H1 (cell line): Measurements from ENCODE around the gene TMPRSS9. TPM values are rescaled to one million over a fixed set of nuclear protein-coding genes. Genes with fewer than 3 reads are reported as not detected.

ENCODE experiments used
- CTCF ChIA-PET: fragments of 300-600 bp; sonication (Branson Sonifier 250); formaldehyde crosslinking; loops from one replicate; lab custom pipeline; 2021; ENCODE audit not compliant: partially characterized antibody; lab: Charles Lee
- POLR2A ChIA-PET: fragments of 300-600 bp; sonication (Branson Sonifier 250); formaldehyde crosslinking; loops from one replicate; lab custom pipeline; 2021; ENCODE audit warnings: inconsistent platforms; ENCODE audit not compliant: partially characterized antibody; lab: Charles Lee
- DNase-seq, 2 experiments: peaks; one replicate each; pipeline versions ENCODE4 v3.0.0 to v3.0.0-alpha.2; 2010 to 2022; ENCODE audit warnings: low spot score in 2 of 2, low read depth in 1 of 2, mixed read lengths in 1 of 2
- FAIRE-seq: peaks from 2 replicates; lab custom pipeline; 2011; peaks lifted over from hg19 to GRCh38; lab: Jason Lieb, UNC
- H2AFZ ChIP-seq: 2 replicates; pipeline ENCODE4 v1.8.1; 2012; ENCODE audit warnings: low read length, inconsistent platforms
- H2AK5ac ChIP-seq: 2 replicates; pipeline ENCODE4 v1.6.1; 2013; ENCODE audit warnings: low read depth, low read length
- H2BK120ac ChIP-seq: replicated peaks from 2 replicates; pipeline ENCODE3; 2013; ENCODE audit warnings: low read depth, low read length, inconsistent platforms
- H2BK12ac ChIP-seq: 2 replicates; pipeline ENCODE4 v1.6.1; 2013; ENCODE audit warnings: low read depth, low read length
- H2BK15ac ChIP-seq: 2 replicates; pipeline ENCODE4 v1.6.1; 2013; ENCODE audit warnings: low read length
- H2BK20ac ChIP-seq: 2 replicates; pipeline ENCODE4 v1.6.1; 2013; ENCODE audit warnings: low read length
- H2BK5ac ChIP-seq: 2 replicates; pipeline ENCODE4 v1.6.1; 2013; ENCODE audit warnings: low read depth, low read length
- H3K14ac ChIP-seq: 2 replicates; pipeline ENCODE4 v1.6.1; 2013; ENCODE audit warnings: inconsistent platforms; ENCODE audit not compliant: insufficient read length
- H3K18ac ChIP-seq: 2 replicates; pipeline ENCODE4 v1.6.1; 2013; ENCODE audit warnings: low read length; ENCODE audit errors: extremely low read depth
- H3K23ac ChIP-seq: 2 replicates; pipeline ENCODE4 v1.6.1; 2013; ENCODE audit warnings: inconsistent platforms; ENCODE audit not compliant: insufficient read length
- H3K23me2 ChIP-seq: 2 replicates; pipeline ENCODE4 v1.6.1; 2013; ENCODE audit warnings: low read depth, low read length
- H3K27ac ChIP-seq: 2 replicates; pipeline ENCODE4 v1.6.1; 2011; ENCODE audit warnings: low read depth, low read length, inconsistent platforms
- H3K27me3 ChIP-seq, 4 experiments: replicated peaks in 1 of 4; 1 replicate in 1 of 4; 2 replicates in 3 of 4; pipeline versions ENCODE4 v1.6.1 to v1.8.1; 2011 to 2013; ENCODE audit warnings: low read length in 3 of 4, mild to moderate bottlenecking in 3 of 4, inconsistent platforms in 2 of 4, mixed read lengths in 2 of 4, moderate library complexity in 1 of 4; ENCODE audit not compliant: control insufficient read depth in 3 of 4, insufficient read depth in 3 of 4; ENCODE audit errors: extremely low read depth in 1 of 4
- H3K36me3 ChIP-seq, 4 experiments: 2 replicates each; pipeline versions ENCODE4 v1.6.1 to v1.8.1; 2011 to 2013; ENCODE audit warnings: mild to moderate bottlenecking in 4 of 4, low read length in 3 of 4, moderate library complexity in 2 of 4, control low read depth in 1 of 4, inconsistent platforms in 1 of 4; ENCODE audit not compliant: insufficient read depth in 4 of 4, control insufficient read depth in 2 of 4
- H3K4ac ChIP-seq: replicated peaks from 2 replicates; pipeline ENCODE3; 2013; ENCODE audit warnings: low read length, low read depth, mixed read lengths, inconsistent platforms; ENCODE audit not compliant: insufficient read length
- H3K4me1 ChIP-seq, 4 experiments: replicated peaks in 1 of 4; 1 replicate in 1 of 4; 2 replicates in 3 of 4; pipeline versions ENCODE4 v1.6.1 to v1.8.1; 2011 to 2013; ENCODE audit warnings: low read length in 3 of 4, inconsistent platforms in 2 of 4, mixed read lengths in 1 of 4; ENCODE audit not compliant: insufficient read depth in 4 of 4, control insufficient read depth in 3 of 4
- H3K4me2 ChIP-seq, 2 experiments: 2 replicates each; pipeline versions ENCODE4 v1.6.1 to v1.8.1; 2011 to 2013; ENCODE audit warnings: low read depth in 2 of 2, low read length in 2 of 2, control low read depth in 1 of 2, inconsistent platforms in 1 of 2, mild to moderate bottlenecking in 1 of 2; ENCODE audit not compliant: insufficient read depth in 1 of 2
- H3K4me3 ChIP-seq, 4 experiments: fragments of 200-600, 300-600 bp in 1 of 4; sonication (generic), shearing (Covaris generic), sonication (Bioruptor Twin) in 1 of 4; 2 replicates each; pipeline versions ENCODE4 v1.5.1 to v1.8.1; 2011 to 2016; ENCODE audit warnings: low read length in 4 of 4, low read depth in 3 of 4, control low read depth in 2 of 4, inconsistent platforms in 2 of 4, mild to moderate bottlenecking in 2 of 4, mixed read lengths in 1 of 4, moderate library complexity in 1 of 4; ENCODE audit not compliant: insufficient read depth in 2 of 4; ENCODE audit errors: extremely low read depth in 1 of 4
- H3K56ac ChIP-seq: replicated peaks from 2 replicates; pipeline ENCODE3; 2013; ENCODE audit warnings: low read depth, mild to moderate bottlenecking, mixed read lengths, low read length, inconsistent platforms; ENCODE audit not compliant: insufficient read length
- H3K79me1 ChIP-seq: 2 replicates; pipeline ENCODE4 v1.6.1; 2013; ENCODE audit warnings: low read depth, low read length, control low read depth
- H3K79me2 ChIP-seq, 2 experiments: 2 replicates each; pipeline versions ENCODE4 v1.6.1 to v1.8.1; 2012 to 2013; ENCODE audit warnings: low read length in 2 of 2, mild to moderate bottlenecking in 2 of 2, inconsistent platforms in 1 of 2; ENCODE audit not compliant: insufficient read depth in 2 of 2, control insufficient read depth in 1 of 2
- H3K9ac ChIP-seq, 4 experiments: replicated peaks in 1 of 4; 1 replicate in 1 of 4; 2 replicates in 3 of 4; pipeline versions ENCODE4 v1.6.1 to v1.8.1; 2011 to 2013; ENCODE audit warnings: low read depth in 3 of 4, low read length in 3 of 4, control low read depth in 2 of 4, mild to moderate bottlenecking in 2 of 4, moderate library complexity in 2 of 4, inconsistent platforms in 1 of 4; ENCODE audit errors: extremely low read depth in 1 of 4
- H3K9me3 ChIP-seq, 2 experiments: 2 replicates each; pipeline versions ENCODE4 v1.6.1 to v1.8.1; 2012 to 2013; ENCODE audit warnings: mild to moderate bottlenecking in 2 of 2, moderate library complexity in 2 of 2, control low read depth in 1 of 2, inconsistent platforms in 1 of 2, low read depth in 1 of 2, low read length in 1 of 2, mixed read lengths in 1 of 2; ENCODE audit not compliant: insufficient read depth in 2 of 2
- H4K20me1 ChIP-seq, 2 experiments: replicated peaks in 1 of 2; 2 replicates each; pipeline versions ENCODE3 to v1.8.1; 2011 to 2013; ENCODE audit warnings: inconsistent platforms in 2 of 2, low read length in 2 of 2, mild to moderate bottlenecking in 1 of 2; ENCODE audit not compliant: insufficient read depth in 2 of 2, control insufficient read depth in 1 of 2
- H4K5ac ChIP-seq: 2 replicates; pipeline ENCODE4 v1.6.1; 2013; ENCODE audit warnings: low read length, low read depth, mixed read lengths, inconsistent platforms; ENCODE audit not compliant: insufficient read length
- H4K8ac ChIP-seq: 2 replicates; pipeline ENCODE4 v1.8.0; 2013; ENCODE audit warnings: mild to moderate bottlenecking, moderate library complexity, low read length, inconsistent platforms; ENCODE audit not compliant: insufficient read depth; ENCODE audit errors: extremely low read depth
- H4K91ac ChIP-seq: replicated peaks from 2 replicates; pipeline ENCODE3; 2013; ENCODE audit warnings: low read length, mixed read lengths, inconsistent platforms; ENCODE audit not compliant: insufficient read length
- BRCA1 ChIP-seq: IDR thresholded peaks from 2 replicates; pipeline ENCODE4 v1.6.1; 2012; ENCODE audit warnings: low read depth, low read length, improper control_type of control experiment
- CTBP2 ChIP-seq: IDR thresholded peaks from 2 replicates; pipeline ENCODE4 v1.7.0; 2011; ENCODE audit warnings: borderline replicate concordance, mild to moderate bottlenecking, moderate library complexity, mixed read lengths, low read length; ENCODE audit not compliant: insufficient read depth, insufficient read length
- EGR1 ChIP-seq: IDR thresholded peaks from 2 replicates; pipeline ENCODE4 v1.6.1; 2011; ENCODE audit warnings: low read depth, low read length, borderline replicate concordance
- NANOG ChIP-seq: IDR thresholded peaks from 2 replicates; pipeline ENCODE4 v1.6.1; 2011; ENCODE audit warnings: low read length, low read depth, mild to moderate bottlenecking, inconsistent platforms; ENCODE audit not compliant: insufficient read depth, poor library complexity, severe bottlenecking
- NRF1 ChIP-seq: IDR thresholded peaks from 2 replicates; pipeline ENCODE4 v1.6.1; 2011; ENCODE audit warnings: mild to moderate bottlenecking, low read depth, low read length, improper control_type of control experiment
- POLR2AphosphoS5 ChIP-seq: IDR thresholded peaks from 2 replicates; pipeline ENCODE4 v1.6.1; 2011; ENCODE audit warnings: low read depth, low read length
- TAF1 ChIP-seq: IDR thresholded peaks from 2 replicates; pipeline ENCODE4 v1.6.1; 2011; ENCODE audit warnings: mild to moderate bottlenecking, low read depth, low read length
- WGBS, 2 experiments: shearing (Covaris generic) in 1 of 2; methylation state at CpG; one replicate each; pipeline versions ENCODE4 v1.1.6 to v1.1.7; 2013 to 2015; ENCODE audit warnings: low lambda C conversion rate in 2 of 2, mixed read lengths in 2 of 2, inconsistent platforms in 1 of 2, low coverage in 1 of 2, missing lambda C conversion rate in 1 of 2; ENCODE audit not compliant: insufficient replicate concordance in 2 of 2, insufficient coverage in 1 of 2, insufficient read length in 1 of 2; ENCODE audit errors: extremely low coverage in 1 of 2, missing lambda C conversion rate in 1 of 2; 5-methylcytosine and 5-hydroxymethylcytosine counted together
- polyA plus RNA-seq, 7 experiments: library from polyadenylated mRNA; depleted of rRNA in 3 of 7; stranded (reverse) in 5 of 7; unstranded in 2 of 7; fragments of >200 nt in 5 of 7; fragments of 200-250 nt in 2 of 7; gene quantifications; 1 replicate in 5 of 7; 2 replicates in 1 of 7; 4 replicates in 1 of 7; pipeline versions ENCODE4 v1.2.1 to v1.2.3, GENCODE V29; 2011 to 2013; ENCODE audit warnings: missing spikeins in 2 of 7, mixed read lengths in 2 of 7
- total RNA-seq: library from RNA; stranded (reverse); fragmentation: NEBNext Ultra II Directional; extraction: Animal tissue kit (Norgen Biotek cat#: 25700); gene quantifications from 2 replicates; pipeline ENCODE4 v1.2.1, GENCODE V29; 2021
- TF ChIP-seq, protein P1 (sequence below), 3 experiments: IDR thresholded peaks; 1 replicate in 2 of 3; 2 replicates in 1 of 3; pipeline versions ENCODE4 v1.5.1 to v1.6.1; 2011; ENCODE audit warnings: low read length in 3 of 3, mild to moderate bottlenecking in 3 of 3, inconsistent platforms in 2 of 3, low read depth in 1 of 3, moderate library complexity in 1 of 3; ENCODE audit not compliant: insufficient read depth in 1 of 3; ENCODE audit errors: control extremely low read depth in 1 of 3
- TF ChIP-seq, protein P2 (sequence below): IDR thresholded peaks from 2 replicates; pipeline ENCODE4 v1.6.1; 2011; ENCODE audit warnings: low read length, improper control_type of control experiment

TMPRSS9 gene
- total and polyA plus RNA-seq, 2 of the 8 experiments (the other 6 are each of a cell fraction or from before 2014, with no cell fraction given), result 0.15 to 0.19 TPM

DNA sequence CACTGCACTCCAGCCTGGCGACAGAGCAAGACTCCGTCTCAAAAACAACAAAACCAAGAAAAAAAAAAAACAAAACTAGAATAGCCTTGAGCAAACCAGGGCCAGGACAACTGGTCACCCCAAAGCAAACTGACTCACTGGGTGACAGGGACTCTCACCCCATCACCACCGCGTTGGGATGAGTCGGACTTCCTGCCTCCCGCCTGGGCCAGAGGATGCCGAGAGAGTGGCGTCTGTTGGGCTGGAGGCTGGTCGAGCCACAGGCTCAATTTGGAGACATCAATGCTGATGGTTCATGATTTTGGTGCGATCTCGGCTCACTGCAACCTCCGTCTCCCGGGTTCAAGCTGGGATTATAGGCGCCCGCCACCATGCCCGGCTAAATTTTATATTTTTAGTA, 11.6 kb downstream of the TMPRSS9 start:
- no peak overlapping the region for H2AK5ac ChIP-seq
- CTCF ChIA-PET, result interaction anchor here (1.2 to 1.7 kb wide), 3 partner anchors 22 to 25 kb away, joined by 3 to 5 read pairs (median 4); no protein-coding TSS in a partner anchor
- no peaks in the 10 kb centered on the region for H3K4me1 ChIP-seq
- H2BK12ac ChIP-seq, result no peak overlapping the region
- no peak overlapping the region for H4K5ac ChIP-seq
- POLR2A ChIA-PET, result interaction anchor here (1.0 to 1.4 kb wide), 2 partner anchors 24 to 43 kb away, joined by 4 read pairs; partner anchors contain the start of genes LSM7 and SPPL2B
- H3K27ac ChIP-seq, result no peak overlapping the region
- no peak overlapping the region for H3K9ac ChIP-seq
- no peak overlapping the region for H3K23ac ChIP-seq
- no peak overlapping the region for H3K4ac ChIP-seq
- no peak overlapping the region for H2BK20ac ChIP-seq
- no peak overlapping the region for H2BK15ac ChIP-seq
- H3K9me3 ChIP-seq, result peaks cover 0 to 2% of the 10 kb centered on the region in 2 experiments; a peak in 2 of 4 replicates
- no peaks in the 10 kb centered on the region for H3K36me3 ChIP-seq
- H3K79me2 ChIP-seq, result no peaks in the 10 kb centered on the region
- no peak overlapping the region for H3K18ac ChIP-seq
- H4K8ac ChIP-seq, result no peak overlapping the region
- no peak overlapping the region for H3K4me3 ChIP-seq
- 93% methylated on average over 16 of the region's 16 CpGs; no CpG with 5 or more reads in 1 of the 2 experiments for WGBS, 2 experiments
- no peak overlapping the region for H2BK5ac ChIP-seq
- no peaks in the 10 kb centered on the region; the same call in 1 of the 2 replicates for H3K79me1 ChIP-seq
- no peaks in the 10 kb centered on the region for H3K27me3 ChIP-seq
- no peak overlapping the region for H2AFZ ChIP-seq
- no peaks in the 10 kb centered on the region for H4K20me1 ChIP-seq
- H2BK120ac ChIP-seq, result no peak overlapping the region
- DNase-seq (no peak), FAIRE-seq (no peak)
- no peaks in the 10 kb centered on the region for H3K23me2 ChIP-seq
- H4K91ac ChIP-seq, result no peak overlapping the region
- H3K4me2 ChIP-seq, result no peak overlapping the region
- H3K14ac ChIP-seq, result no peak overlapping the region
- no peak overlapping the region for H3K56ac ChIP-seq
- TF ChIP-seq POLR2AphosphoS5, result no peak
- no peak for TF ChIP-seq TAF1
- TF ChIP-seq EGR1, result no peak
- TF ChIP-seq CTBP2, result no peak
- TF ChIP-seq NANOG, result no peak
- TF ChIP-seq, protein P1, sequence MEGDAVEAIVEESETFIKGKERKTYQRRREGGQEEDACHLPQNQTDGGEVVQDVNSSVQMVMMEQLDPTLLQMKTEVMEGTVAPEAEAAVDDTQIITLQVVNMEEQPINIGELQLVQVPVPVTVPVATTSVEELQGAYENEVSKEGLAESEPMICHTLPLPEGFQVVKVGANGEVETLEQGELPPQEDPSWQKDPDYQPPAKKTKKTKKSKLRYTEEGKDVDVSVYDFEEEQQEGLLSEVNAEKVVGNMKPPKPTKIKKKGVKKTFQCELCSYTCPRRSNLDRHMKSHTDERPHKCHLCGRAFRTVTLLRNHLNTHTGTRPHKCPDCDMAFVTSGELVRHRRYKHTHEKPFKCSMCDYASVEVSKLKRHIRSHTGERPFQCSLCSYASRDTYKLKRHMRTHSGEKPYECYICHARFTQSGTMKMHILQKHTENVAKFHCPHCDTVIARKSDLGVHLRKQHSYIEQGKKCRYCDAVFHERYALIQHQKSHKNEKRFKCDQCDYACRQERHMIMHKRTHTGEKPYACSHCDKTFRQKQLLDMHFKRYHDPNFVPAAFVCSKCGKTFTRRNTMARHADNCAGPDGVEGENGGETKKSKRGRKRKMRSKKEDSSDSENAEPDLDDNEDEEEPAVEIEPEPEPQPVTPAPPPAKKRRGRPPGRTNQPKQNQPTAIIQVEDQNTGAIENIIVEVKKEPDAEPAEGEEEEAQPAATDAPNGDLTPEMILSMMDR (IDR thresholded peaks at IDR 0.05; ENCODE audit: control extremely low read depth in 1 of 3, insufficient read depth in 1 of 3, low read depth in 1 of 3, low read length in 3 of 3), result no peak
- TF ChIP-seq, protein P2, sequence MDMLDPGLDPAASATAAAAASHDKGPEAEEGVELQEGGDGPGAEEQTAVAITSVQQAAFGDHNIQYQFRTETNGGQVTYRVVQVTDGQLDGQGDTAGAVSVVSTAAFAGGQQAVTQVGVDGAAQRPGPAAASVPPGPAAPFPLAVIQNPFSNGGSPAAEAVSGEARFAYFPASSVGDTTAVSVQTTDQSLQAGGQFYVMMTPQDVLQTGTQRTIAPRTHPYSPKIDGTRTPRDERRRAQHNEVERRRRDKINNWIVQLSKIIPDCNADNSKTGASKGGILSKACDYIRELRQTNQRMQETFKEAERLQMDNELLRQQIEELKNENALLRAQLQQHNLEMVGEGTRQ, result no peak
- no peak for TF ChIP-seq BRCA1
- no peak for TF ChIP-seq NRF1
